NCI-H82 treated with DMSO at 0.1 percent for 48 hours (cell line): ENCODE results near the gene MRPS31.
"Not testable (repeated sequence)": the region's sequence is repeated elsewhere in the genome, so short reads cannot be mapped to it uniquely, and the experiment has no call there.

Source experiments
- DNase-seq: peaks from one replicate; lab custom pipeline; 2025; ENCODE audit not compliant: unreplicated experiment; lab: John Stamatoyannopoulos, UW

Gene MRPS31

DNA sequence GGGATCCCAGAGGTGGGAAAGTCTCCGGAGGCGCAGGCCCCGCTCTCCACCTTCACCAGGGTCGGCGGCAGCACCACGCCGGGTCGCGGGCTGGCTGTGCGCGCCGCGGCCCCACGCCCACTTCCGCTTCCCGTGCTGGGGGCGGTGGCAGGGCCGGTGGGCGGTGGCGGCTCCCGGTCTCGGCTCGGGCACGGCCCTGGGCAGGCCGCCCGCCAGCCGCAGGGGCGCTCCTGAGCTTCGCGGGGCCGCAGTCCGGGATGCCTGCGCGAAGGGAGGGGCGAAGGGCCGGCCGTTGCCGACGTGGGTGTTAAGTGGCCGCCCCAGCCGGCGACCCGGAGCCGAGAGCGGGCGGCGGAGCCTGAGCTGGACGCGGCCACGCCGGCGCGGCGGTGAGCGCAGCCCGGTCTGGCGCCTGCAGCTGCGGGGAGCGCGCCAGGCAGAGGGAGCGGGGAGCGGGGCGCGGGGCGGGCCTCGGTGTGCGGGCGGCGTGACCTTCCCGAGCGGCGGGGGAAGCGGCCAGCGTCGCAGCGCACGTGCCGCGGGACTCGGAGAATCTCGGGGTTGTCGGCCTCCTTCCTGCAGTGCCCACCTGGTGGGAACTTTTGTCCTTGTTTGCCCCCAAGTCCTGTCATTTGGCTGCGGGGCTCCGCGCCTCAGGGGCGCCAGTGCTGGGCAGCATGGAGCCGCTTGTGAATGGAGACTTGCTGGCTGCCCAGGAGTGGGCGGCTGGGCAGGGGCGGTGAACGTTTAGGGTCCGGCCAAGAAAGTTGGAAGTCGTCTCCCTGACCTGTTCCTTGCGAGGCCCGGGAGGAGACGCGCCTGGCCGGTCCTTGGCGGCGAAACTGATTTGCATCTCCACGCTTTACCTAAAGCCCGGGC is 18.5 kb upstream of the MRPS31 start, which contains the start of gene SLC25A15:
Gene SLC25A15, plus strand, starts transcription at position 337 of the 879 bp plus-strand sequence. CDS start 3,616 bp downstream, outside the sequence.
- DNase-seq: no peak

DNA sequence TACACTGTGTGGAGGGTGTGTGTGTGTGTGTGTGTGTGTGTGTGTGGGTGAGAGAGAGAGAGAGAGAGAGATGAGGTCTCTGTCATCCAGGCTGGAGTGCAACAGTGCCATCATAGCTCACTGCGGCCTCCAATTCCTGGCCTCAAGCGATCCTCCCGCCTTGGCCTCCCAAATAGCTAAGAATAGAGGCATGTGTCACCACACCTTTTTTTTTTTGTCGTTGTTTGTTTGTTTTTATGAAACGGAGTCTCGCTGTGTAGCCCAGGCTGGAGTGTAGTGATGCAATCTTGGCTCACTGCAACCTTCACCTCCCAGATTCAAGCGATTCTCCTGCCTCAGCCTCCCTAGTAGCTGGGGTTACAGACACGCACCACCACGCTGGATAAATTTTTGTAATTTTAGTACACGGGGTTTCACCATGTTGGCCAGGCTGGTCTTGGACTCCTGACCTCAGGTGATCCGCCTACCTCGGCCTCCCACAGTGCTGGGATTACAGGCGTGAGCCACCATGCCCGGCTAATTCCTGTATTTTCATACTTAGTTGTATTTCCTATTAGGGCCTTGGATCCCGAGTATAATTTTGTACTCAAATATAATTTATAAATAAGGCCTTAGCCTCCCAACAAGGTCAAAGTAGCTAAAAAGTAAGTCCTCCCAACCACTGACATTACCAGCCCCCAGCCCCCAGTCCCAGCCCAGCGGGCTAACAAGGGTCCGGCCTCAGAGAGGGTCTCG is 17.7 kb upstream of the MRPS31 start:
- not testable (repeated sequence) for DNase-seq

DNA sequence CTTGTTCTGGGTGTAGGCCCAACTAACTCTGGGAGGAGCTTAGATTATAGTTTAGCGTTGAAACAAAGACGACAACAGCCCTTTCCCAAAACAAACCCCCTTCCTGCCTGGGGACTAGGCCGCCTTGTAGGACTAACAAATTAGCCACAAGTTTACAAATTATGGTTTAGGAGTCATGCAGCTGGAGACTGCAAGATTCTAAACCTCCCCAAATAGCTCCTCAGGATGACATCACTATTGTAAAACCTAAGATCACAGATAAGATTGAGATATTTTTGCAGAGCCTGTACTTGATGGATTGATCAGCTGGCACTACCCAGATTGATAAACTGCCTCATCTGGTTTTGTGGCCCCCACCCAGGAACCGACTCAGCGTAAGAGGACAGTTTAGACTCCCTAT is 16.1 kb upstream of the MRPS31 start:
- no peak for DNase-seq

DNA sequence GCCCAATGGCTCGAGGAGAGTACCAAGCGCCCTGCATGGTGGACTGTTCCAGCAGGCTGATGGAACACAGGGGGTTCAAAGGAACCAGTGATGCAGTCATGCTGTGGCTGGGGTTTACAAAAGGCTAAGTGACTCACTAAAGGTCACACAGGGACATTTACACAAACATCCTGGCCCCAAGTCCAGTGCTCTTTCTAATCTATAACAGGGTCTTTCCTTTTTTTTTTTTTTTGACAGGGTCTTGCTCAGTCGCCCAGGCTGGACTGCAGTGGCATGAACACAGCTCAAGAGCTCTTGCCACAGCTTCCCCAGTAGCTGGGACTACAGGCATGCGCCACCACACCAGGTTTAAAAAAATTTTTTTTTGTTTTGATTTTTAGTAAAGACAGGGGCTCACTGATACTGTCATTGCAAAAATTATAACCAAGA is 15.6 kb upstream of the MRPS31 start:
- DNase-seq: no peak

DNA sequence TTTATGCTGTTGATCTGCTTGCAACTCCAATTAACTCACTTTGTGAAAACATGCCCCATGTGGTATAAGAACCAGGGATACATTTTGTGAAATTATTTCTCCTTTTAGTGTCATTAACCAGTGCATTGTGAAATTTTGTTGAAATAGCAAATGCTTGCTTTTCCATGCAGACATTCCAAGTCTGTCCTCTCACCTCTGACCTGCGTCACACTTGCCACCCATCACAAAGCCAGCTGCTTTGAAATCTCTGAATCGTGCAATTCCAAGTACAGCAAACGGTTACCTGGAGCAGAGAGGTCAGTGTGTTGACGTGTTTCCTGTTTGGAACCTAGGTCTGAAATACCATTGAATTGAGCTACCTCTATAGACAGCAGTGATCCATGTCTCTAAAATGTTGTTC is 13.6 kb upstream of the MRPS31 start:
- DNase-seq: no peak

DNA sequence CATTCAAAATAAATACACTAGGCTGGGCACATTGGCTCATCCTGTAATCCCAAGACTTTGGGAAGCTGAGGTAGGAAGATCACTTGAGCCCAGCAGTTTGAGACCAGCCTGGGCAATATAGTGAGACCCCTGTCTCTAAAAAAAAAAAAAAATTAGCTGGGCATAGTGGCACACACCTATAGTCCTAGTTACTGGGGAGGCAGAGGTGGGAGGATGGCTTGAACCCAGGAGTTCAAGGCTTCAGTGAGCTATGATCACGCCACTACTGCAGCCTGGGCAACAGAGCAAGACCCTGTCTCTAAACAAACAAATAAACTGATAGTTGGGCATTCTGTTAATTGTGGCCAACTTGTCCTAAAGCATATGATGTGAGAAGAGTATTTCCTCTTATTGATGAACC is 12.0 kb upstream of the MRPS31 start:
- DNase-seq: not testable (repeated sequence)

DNA sequence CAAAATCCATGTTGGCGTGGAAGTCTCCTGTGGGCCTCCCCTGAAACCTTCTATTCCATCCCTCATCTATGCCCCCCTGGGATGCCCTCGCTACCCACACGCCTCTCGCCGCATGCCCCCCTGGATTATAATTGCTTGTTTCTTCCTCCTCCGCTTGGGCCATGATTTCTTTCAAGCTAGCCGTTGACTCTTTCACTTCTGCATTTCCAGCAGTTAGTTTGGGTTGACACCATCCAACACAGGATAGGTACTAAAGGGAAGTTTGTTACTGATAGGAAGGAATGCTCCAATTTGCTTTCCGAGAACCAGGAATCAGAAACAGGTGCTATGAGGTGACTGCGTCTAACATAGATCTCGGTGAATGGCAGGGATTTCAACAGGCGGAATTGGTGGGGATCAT is 10.7 kb upstream of the MRPS31 start:
- DNase-seq: no peak

DNA sequence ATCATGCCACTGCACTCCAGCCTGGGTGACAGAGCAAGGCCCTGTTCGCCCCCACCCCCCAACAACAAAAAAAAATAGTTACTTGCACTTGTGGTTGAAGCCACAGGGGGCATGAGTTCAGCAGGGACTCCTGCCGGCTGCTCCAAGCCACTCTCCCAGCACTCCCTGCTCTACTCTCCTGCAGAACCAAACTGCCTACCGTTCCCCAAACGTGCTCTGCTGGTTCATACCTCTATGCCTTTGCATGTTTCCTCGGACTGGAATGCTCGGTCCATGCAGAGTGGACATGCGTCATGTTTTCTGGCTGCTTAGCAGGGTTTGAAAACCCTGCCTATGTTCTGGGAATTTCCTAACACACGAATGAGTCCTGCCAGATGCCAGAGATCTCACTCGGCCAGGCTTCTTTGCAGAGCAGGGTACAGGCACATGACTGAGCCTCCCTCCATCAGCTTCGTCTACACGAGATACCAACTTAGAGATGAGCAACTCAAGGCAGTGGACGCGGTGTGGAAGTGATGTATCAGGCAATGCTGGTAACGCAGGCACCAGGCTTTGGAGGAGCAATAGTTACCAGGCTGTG is 9.9 kb upstream of the MRPS31 start:
- DNase-seq: no peak

DNA sequence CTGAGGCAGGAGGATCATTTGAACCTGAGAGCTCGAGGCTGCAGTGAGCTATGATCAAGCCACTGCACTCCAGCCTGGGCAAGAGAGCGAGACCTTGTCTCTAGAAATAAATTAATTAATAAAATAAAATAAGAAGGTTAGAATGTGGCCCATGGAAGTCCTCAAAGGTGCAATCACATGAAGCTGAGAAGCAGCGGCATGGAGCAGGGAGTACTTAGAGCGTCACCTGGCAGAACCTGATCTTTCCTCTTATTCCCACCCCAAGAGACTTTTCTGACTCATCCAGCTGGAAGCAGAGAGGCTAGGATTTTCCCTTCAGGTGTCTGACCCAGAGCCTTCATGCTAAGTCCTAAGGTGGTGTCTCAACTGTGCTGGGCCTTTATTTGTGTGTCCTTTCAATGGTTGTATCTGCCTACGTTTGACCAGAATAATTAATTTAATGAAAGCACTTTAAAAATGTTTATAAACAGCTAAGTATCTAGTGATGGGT is 8.9 kb upstream of the MRPS31 start:
- DNase-seq: no peak

DNA sequence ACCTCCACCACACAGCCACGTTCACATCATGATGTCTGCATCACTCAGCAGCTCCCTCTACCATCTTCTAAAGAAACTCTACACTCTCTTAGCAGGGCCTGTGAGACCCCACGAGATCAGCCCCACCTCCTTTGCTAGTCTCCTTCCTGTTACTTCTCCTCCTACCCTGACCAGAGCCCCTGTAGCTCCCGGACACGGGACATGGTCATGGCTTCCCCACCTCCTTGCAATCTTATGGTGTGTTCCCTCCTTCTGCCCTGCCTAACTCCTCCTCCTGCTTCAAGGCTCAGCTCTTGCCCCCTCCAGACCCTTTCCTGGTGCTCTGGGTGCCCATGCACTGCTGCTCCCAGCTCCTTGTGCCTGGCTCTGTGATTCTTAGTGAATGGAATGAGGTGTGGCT is 8.1 kb upstream of the MRPS31 start:
- no peak for DNase-seq

DNA sequence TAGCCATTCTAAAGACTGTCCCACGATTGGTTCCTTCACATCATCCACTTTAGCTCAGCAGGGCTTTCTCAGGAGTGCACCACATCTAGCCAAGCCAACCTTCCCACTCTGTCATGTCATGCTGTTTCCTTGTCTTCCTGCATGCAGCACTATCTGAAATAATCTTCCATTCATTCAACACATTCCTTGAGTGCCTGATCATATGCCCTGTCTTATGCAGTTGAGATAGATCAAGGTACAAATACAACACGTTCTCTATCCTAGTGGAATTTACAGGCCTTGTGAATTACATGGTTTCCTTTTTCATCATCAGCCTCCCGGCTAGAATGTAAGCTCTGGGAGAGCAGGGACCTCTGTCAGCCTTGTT is 6.8 kb upstream of the MRPS31 start:
- no peak for DNase-seq

DNA sequence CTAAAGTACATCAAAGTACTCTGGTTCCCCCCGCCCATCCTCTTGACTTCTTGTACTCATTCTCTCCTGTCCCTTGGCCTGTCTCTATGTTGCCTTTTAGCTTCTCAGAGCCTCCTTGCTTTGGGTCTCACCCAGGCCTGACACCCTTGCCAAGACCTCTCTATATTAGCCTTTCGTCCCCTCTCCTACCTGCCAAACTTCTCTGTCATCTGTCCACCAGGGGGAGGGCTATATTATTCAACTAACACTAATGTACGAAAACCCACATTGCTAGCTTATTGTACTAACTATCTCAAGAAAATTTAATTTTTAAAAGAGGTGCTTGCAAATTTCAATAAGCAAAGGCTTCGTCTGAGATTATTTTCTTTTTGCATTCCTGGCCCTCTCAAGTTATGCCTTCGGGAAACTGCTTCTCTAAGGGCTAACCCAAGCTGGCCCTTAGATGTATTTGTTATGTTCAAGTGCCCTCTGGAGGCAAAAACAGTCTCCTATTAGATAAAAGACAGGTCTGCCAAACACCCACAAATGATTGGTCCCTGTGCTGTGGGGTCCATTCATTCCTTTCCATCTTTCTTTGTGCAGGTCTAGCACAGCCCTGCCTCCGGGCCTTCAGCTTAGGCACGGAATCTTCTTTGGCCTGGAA is 6.3 kb upstream of the MRPS31 start:
- DNase-seq: peak; percentile 63

DNA sequence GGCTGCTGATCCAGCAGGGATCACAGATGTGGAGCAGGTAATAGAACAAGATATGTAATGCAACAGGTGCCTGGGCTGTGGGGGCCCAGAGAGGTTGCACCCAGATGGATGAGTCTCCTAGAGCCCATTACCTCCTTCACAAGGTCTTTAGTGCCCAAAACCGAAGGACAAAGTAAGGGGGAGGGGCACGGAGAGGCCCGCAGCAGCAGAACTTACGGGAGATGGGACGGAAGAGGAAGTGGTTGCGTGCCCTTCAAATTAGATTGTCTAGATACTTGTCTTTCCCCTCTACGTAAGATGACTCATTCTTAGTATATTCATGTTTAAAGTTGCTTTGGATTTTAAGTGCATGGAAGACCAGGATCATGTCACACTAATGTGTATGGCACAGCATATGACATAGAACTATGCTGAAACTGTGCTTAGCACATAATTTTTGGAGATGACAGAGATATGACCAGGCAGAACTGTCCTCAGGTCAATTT is 5.7 kb upstream of the MRPS31 start:
- no peak for DNase-seq

DNA sequence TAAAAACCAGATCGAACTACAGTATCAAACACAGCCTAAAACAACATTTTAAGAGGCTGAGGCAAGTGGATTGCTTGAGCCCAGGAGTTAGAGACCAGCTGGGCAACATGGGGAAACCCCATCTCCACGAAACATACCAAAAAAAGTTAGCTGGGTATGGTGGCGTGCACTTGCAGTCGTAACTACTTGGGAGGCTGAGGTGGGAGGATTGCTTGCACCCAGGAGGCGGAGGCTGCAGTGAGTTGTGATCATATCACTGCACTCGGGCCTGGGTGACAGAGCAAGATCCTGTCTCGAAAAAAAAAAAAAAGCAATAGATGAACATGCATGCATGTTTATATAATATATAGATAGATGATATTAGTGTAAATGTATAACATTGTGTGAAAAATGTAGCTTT is 5.2 kb upstream of the MRPS31 start:
- DNase-seq: no peak

DNA sequence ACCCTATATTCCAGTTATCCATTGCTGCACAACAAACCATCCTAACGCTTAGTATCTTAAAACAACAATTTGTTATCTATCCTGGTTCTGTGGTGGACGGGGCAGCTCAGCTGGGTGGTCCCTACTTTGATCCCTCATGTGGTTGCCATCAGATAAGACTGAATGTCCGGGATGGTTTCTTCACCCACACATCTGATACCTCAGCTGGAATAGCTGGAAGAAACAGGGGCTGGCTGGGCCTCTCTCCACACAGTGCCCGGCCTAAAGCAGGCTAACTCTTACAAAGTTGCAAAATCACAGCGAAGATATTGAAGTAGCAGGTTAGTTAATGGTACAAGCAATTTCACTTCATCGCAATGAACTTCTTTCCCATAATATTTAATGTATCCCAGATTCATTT is 3.7 kb upstream of the MRPS31 start:
- no peak for DNase-seq

DNA sequence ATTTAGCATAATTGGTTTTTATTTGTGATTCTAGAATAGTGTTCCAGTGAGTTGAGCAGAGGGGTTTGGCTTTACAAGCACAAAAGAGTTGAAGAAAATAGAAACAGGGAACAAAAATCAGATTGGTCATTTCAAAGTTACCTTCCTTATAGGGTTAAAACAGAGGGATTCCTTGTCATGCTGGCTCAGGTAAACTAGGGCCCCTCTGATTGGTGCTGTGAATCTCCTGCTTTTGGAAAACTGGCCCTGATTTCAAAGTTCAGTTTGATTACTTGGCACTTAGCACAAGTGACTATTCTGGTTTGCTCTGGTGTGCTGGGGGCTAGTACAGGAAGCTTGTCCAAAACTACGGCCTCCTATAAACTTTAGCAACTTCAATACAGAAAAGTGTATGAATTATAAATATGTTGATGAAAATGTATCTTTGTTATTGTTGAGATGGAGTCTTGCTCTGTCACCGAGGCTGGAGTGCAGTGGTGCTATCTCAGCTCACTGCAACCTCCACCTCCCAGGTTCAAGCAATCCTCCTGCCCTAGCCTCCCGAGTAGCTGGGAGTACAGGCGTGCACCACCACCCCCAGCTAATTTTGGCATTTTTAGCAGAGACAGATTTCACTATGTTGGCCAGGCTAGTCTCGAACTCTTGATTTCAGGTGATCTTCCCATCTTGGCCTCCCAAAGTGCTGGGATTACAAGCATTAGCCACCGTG is 1.9 kb upstream of the MRPS31 start:
- no peak for DNase-seq

DNA sequence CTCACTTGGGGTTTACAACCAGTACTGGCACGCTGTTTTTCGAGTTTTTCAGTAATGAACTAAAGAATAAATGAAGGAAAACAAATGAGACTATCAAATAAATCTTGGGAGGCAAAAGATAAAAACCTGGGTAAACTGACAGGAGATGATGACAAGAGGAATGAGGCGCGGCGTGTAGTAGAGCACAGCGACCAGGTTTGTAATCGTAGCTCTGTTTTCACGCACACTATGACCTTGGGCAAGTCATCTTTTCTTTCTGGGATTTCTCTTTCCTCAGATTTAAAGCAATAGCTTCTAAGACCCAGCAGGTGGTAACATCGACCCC is 419 bp downstream of the MRPS31 start:
- no peak for DNase-seq

DNA sequence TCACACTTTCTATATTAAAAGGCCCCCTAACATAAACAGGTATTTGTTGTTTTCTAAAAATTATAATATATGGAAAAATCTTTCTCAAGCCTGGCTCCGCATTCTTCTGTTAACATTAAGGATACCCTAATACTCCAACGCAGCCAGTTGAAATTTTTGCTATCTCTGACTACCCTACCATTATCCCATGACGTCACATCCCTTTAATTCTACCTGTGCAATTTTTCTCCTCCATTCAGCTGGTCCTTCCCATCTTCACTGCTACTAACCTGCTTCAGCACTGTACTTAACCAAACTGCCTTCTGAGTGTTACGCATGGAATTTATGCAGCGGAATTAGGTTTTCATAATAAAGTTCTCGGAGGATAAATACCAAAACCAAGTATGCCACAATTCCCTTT is 1.0 kb downstream of the MRPS31 start:
- no peak for DNase-seq

DNA sequence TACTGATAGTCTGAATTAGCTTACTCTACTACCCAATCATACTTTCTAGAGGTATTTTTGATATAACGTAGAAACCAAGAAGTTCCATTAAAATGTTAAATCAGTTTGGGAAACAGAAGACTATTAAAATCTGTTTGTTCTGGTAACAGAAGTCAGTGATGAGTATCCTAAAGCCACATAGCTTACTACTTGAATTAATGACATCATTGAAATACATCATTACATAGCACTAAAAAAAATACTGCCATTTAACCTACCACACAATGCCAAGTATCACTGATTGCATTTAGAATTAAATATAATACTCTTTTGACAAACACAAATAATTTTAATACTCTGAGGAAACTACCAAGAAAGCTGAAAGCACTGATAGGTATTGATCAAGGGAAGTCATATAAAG is 5.4 kb downstream of the MRPS31 start:
- no peak for DNase-seq

DNA sequence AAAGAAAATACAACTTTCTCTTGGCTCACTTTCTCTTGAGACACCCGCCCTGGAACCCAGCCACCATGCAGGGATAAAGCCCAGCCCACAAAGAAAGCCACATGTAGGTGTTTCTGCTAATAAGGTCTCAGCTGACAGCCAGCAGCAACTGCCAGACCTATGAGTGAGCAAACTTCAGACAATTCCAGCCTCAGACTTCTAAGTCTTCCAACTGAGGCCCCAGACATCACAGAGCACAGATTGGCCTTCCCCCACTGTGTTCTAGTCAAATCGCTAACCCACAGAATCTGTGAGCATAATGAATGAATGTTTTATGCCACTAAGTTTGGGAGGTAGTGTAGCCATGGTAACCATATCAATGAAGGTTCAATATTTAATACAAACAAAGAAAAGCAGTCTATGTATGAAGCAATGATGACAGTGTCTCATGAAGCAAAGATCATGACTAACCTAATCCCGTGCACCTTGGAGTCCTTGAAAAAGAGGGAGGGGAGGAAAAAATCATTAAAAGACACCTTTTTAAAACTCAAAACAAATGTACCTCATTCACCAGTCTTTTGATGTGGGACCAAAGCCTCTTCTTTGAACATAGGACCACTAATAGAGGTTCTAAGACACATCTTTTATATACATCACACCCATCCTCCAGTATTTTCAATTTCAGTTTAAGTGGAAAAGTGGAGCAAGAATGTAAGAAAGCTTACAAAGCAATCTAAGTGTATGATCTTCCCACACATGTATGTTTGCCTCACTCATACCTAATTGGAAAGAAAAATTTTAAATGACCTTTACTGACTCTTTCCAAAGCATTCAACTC is 6.2 kb downstream of the MRPS31 start:
- DNase-seq: no peak
